Dermis blood vessel endothelial cell (primary cell): Measurements from ENCODE around the gene PTPRK. TPM values are rescaled to one million over a fixed set of nuclear protein-coding genes. Genes with fewer than 3 reads are reported as not detected.

ENCODE experiments used
- DNase-seq: peaks from one replicate; pipeline ENCODE4 v3.0.0; 2010
- total RNA-seq: library from RNA; depleted of rRNA; stranded (reverse); fragments of >200 nt; gene quantifications from 2 replicates; pipeline ENCODE4 v1.2.3, GENCODE V29; 2014

PTPRK gene
- total RNA-seq, 1 donor from 2014 or later = 104 TPM

- no peak for DNase-seq
Measured at GRCh38 chr6:128127650-128128049, 392.7 kb downstream of the PTPRK start.

GRCh38 chr6:128124713-128125112 lies 395.7 kb downstream of the PTPRK start:
- DNase-seq = no peak

DNA sequence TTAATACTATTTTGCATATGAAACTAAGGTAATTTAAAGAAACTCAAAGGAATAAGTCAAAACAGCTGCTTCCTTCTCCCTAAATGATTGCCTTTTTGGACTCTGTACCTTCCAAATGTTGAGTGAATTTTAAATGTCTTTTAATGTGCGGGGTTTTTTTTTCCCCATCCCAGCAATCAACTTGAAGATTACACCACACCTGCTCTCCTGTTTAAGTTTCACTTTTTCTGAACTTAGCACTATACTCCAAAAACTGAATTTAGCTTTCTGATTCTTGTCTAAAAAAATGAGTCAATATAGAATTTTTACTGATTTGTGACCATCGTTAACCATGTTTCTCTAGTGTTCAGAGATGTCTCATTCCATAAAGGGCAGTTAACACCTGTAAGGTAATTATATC lies 398.8 kb downstream of the PTPRK start:
- DNase-seq = no peak

DNA sequence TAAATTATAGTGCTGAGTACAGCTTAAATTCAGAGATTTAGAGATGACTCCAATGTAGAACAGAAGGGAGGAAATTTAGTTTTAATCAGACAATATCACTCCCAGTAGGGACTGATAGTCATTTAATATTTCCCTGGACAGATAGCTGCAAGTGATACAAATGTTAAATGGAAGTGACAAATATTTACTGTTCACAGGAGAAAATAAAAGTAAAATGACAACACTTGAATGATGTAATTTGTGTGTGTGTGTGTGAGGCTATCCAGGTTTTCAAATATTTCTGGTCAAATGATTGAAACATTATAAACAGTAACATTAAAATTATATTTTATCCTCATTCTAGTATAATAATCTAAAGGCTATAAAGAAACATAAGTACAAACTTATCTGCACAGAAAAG lies 399.2 kb downstream of the PTPRK start:
- no peak for DNase-seq

DNA sequence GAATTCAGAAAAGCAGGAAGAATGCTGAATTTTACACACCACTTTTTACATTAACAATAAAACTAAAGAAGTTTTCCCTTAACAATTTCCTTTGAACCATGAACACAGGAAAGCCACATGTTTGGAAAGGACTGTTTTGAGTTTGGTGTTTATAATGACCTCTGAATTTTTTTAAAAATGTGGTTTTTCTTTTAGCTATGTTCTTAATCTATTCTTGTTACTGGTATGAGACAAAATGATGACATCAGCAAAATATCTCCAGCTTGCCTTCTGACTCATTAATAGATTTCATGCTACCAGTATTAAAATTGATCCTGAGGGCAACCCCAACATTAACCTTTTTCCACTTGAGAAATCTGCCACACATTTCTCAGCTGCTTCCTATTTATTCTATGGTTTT lies 402.0 kb downstream of the PTPRK start:
- DNase-seq = peak; percentile 37

GRCh38 chr6:128117916-128118315 lies 402.5 kb downstream of the PTPRK start:
- DNase-seq = no peak

DNA sequence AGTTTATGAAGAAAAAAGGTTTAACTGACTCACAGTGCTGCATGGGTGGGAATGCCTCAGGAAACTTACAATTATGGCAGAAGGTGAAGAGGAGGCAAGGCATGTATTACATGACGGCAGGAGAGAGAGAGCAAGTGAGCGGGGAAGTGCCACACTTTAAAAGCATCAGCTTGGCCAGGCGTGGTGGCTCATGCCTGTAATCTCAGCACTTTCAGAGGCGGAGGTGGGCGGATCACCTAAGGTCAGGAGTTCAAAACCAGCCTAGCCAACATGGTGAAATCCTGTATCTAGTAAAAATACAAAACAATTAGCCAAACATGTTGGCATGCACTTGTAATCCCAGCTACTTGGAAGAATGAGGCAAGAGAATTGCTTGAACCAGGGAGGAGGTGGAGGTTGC lies 406.2 kb downstream of the PTPRK start:
- DNase-seq = no peak

DNA sequence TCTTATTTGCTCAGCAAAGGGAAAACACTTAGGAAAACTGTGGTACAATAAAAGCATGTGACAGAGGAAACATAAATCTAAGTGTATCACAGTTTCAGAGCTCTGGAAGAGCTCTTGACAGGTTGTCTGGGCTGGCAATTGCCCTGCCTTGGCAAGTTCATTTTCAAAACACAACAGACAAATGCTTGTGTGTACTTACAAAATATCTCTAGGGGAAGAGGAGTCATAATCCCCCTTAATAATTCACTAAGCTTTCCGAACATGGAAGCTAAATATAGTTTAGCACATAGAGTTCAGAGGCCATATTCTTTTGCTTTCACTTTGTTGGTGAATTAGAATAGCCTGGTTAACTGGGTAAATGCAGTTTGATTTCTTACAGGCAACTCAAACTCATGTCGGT lies 407.9 kb downstream of the PTPRK start:
- DNase-seq = peak; percentile 20

- no peak for DNase-seq
Measured at GRCh38 chr6:128111096-128111495, 409.3 kb downstream of the PTPRK start.

DNA sequence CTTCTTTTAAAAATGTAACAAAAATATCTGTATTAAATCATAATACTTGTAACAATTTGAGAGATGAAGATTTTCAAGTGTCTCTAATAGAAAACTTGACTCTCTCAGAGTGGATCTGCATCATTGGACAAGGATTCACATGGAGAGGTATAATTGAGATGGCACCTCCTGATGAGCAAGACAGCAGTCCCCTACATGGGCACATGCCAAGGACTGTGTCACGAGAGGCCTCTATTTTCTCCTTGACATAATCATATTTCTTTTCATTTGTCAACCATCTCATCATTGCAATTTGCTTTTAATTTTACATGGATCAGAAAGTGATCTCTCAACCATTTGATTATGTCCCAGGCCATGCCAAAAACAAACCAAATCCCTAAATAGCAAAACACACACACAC lies 412.7 kb downstream of the PTPRK start:
- no peak for DNase-seq

GRCh38 chr6:128099571-128100197 lies 420.7 kb downstream of the PTPRK start:
- DNase-seq = no peak

GRCh38 chr6:128098000-128098581 lies 422.3 kb downstream of the PTPRK start:
- DNase-seq = no peak

DNA sequence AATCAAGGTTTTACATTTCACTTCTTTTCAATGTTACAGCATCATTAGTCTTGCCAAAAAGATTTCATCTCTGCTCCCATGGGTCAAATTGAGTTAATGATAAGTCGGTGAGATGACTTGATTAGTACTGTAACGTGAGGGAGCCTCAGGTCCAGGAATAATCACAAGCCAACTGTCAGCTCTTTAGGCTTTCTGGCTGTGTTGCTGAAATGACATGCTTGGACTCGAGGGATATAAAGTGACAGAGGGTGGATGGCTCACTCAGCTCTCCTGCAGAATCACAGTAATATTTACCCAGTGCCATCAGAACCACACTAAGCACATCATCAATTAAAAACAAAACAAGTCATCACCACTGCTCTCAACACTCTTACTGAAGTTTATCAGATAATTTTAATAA lies 423.4 kb downstream of the PTPRK start:
- DNase-seq = no peak

DNA sequence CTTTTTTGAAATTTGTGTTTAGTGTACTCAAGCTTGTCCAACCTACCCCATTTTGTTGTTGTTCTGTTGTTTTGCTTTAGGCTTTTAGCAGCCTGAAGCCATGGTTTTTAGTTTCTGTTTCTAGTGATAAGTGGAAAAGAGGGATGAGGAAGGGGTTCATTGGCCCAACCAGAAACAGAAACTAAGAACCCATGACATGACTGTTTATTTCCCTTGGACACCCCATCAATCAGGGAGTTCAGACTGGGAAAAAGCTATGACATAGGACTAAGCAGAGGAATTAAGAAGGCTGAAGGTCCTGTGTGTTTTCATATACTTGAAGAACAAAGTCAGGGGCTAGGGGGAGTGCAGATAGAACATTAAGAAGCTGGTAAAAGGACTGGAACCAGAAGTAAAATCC lies 425.0 kb downstream of the PTPRK start:
- DNase-seq = no peak

- no peak for DNase-seq
Measured at GRCh38 chr6:128079021-128079420, 441.4 kb downstream of the PTPRK start.

DNA sequence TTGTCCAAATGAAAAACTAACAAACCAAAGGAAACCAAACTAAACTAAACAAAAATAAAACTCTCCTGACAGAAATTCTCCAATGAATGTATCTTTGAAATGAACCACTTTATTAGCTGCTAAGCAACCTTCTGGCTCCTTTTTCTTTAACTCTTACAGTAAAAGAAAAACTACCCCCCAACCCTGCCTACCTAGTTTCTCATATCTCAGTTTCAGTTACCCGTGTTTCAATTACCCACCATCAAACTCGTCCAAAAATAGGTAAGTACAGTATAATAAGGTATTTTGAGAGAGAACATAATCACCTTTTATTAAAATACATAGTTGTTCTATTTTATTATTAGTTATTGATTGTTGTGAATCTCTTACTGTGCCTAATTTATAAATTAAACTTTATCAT lies 442.1 kb downstream of the PTPRK start:
- DNase-seq = no peak

DNA sequence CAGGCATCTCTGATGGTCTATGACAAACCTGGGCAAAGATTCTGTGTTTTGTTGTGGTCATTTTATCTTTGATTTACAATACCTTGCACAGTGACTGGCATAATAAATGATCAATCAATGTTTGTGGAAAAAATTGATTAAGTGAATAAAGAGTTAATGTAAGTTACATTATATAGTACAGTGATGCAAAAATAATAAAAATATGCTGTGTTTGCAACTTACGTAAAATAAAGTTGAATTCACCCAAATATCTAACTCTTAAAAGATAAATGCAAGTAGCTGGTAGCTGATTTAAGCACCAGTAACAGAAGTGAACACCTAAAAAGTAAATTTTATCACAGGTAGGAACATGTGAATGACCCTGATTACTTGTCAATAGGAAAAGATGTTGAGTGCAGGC lies 443.6 kb downstream of the PTPRK start:
- DNase-seq = no peak

DNA sequence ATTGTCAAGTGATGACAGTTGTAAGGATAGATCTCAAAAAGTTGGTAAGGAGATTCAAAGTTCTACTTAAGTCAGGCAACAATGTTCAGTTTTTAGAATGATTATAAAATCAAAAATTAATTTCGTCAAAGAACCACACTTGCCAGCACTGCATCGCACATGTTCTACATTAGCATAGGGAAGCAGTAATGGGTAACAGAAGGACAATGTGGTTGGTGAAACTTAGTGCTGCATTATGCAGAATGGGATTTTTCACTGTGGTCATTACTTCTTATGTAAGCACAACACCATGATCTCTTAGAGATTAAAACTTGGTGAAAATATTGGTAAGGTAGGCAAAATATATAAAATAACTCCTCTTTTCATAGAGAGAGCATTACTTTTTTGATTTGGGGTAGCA lies 445.8 kb downstream of the PTPRK start:
- DNase-seq = no peak

- no peak for DNase-seq
Measured at GRCh38 chr6:128073389-128073788, 447.0 kb downstream of the PTPRK start.

DNA sequence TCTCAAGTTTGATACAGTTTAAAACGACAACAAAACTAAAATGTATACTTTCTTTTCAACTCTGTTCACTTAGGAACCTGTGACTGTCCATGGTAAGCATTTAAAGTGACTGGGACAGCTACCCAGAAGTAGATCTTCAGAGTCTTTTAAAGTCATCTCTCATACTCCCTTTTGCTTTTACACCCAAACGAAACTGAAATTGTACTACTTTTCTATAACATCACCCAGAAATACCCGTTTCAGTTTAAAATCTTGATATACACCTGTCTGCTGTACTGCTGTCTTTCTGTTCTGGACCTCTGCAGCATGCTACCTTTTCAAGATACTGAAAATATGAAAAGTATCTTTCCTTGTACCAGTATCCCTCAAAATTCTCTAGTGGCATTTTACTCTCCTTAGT lies 449.2 kb downstream of the PTPRK start:
- DNase-seq = no peak

DNA sequence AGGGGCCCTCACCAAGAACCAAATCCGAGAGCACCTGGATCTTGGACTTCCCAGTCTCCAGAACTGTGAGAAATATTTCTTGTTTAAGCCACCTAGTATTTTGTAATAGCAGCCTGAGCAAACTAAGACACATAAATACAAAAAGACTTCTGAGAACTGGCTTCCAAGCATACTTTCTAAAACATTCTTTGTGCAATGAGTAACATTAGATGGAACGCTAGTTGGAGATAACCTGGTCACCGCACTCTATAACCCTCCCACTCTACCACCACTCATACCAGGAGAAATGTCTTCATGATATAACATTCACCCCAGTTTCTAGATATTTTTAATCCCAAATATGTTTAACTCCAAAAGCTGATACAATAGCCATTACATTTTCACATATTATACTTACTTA lies 450.0 kb downstream of the PTPRK start:
- no peak for DNase-seq

GRCh38 chr6:128069188-128069587 lies 451.2 kb downstream of the PTPRK start:
- DNase-seq = no peak

GRCh38 chr6:128068119-128068479 lies 452.3 kb downstream of the PTPRK start:
- no peak for DNase-seq

DNA sequence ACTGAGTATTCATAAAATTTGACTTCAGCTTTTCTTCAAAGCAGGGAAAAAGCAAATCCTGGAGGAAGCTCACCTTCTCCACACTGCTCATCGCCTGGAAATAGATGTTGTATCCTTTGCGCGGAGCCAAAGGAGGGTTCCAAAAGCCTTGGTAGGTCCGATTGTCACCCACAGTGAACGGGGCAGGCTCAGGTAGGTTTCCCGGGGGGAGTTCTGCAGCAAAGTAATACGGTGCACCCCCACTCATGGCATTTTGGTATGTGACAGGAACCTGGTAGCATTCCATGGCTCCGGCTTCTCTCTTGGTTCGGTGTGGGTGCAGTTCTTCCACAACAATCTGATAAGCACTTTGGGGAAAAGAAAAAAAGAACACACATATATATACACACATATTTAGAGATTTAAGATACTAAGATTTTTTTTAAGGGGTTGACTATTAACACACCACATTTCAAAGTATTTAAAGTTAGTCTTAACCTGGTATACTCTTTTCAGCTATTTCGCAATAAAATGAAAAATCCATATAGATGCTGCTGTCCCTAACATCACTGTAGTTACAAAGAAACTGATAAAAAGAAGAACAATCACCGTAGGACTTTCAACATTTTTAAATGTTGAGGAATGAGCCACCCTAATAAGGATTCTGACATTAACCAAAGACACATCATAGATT lies 452.8 kb downstream of the PTPRK start:
- DNase-seq = no peak

DNA sequence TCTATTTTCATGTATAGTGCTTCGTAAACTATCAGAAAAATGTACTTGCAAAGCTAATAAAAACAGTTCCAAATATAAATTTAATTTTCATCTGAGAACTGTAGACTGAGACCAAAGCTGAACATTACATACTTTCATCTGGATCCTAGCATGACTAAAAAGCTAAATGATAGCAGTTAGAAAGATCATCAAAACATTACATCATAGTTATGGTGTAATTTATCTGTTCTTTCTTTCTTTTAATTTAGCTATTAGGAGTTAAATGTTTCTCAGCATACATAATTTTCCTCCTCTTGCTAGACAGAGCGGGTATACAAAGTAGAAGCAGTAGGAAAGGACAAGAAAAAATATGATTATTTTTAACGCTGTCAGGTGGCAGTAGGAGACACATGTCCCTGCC lies 455.3 kb downstream of the PTPRK start:
- no peak for DNase-seq
